Stromal cell of bone marrow (primary cell): ENCODE data around the gene ATP13A3.
A peak's percentile ranks its signal among the peaks of the same experiment; 100 is the strongest.
"Not testable (repeated sequence)": the region's sequence is repeated elsewhere in the genome, so short reads cannot be mapped to it uniquely, and the experiment has no call there.

Experiments
- DNase-seq: peaks from one replicate; pipeline ENCODE4 v3.0.0-alpha.2; 2012; ENCODE audit warnings: low read depth

The ATP13A3 gene

GRCh38 chr3:194499516-194499915 is 12.7 kb upstream of the ATP13A3 start:
- not testable (repeated sequence) for DNase-seq

- DNase-seq = no peak
Observed at GRCh38 chr3:194497799-194498575, 11.2 kb upstream of the ATP13A3 start.

DNA sequence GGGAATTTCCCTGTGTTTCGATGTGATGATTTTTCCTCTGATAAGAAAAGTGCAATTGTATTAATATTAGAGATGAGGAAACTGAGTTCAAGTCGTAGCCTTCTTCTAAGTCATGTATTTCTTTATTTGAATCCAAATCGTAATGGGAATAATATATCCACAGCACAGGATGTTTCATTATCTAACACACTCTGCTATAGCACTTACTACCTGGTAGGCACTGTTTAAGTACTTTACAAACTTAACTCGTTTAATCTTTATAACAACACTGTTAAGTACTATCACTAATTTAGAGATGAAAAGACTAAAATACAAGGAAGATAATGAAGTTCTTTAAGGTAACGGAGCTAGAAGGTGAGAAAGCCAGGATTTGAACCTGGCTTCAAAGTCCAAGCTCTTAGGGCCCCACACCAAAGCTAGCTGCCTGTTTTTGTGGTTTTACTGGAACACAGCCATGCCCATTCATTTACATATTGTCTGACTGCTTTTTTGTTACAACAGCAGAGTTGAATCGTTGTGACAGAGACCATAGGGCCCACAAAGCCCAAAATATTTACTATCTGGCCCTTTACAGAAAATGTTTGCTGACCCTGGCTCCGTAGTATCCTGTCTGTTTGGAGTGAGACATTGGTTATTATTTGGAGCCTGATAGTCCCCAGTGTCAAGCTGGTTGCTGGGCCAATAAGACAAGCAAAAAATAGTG is 9.6 kb upstream of the ATP13A3 start:
- DNase-seq = no peak

- DNase-seq = no peak
Observed at GRCh38 chr3:194494951-194495374, 8.2 kb upstream of the ATP13A3 start.

DNA sequence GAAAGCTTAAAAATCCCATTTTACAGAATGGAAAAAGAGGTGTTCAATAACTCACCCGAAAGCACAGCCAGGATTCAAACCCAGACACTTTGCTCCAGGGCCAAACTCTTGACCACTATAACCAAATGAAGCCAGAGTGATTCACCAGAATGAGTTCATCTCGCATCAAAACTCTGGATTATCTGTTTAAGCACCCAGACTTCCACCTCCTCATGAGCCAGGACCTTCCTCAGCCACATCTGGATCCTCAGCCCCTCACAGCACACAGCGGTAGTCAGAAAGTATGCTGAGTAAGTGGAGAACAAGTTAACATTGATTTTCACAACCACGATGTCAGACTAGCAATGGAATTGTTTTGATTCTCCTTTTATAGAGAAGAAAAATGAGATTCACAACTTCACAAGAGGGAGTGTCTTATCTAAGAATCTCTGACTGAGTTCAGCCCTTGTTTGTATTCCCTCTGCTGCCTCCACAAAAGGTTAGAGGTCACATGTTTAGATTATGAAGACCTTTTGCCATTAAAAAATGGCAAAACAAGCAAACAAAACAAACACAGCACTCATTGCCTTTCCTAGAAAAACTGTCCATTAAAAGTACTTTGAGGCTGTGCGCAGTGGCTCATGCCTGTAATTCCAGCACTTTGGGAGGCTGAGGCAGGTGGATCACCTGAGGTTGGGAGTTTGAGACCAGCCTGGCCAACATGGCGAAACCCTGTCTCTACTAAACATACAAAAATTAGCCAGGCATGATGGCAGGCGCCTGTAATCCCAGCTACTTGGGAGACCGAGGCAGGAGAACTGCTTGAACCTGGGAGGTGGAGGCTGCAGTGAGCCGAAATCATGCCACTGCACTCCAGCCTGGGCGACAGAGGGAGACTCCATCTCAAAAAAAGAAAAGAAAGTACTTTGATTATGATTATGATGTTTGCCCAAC is 7.5 kb upstream of the ATP13A3 start:
- peak; percentile 73 for DNase-seq

- no peak for DNase-seq
Observed at GRCh38 chr3:194492001-194492400, 5.2 kb upstream of the ATP13A3 start.

GRCh38 chr3:194489736-194490612 is 3.2 kb upstream of the ATP13A3 start:
- DNase-seq = no peak

DNA sequence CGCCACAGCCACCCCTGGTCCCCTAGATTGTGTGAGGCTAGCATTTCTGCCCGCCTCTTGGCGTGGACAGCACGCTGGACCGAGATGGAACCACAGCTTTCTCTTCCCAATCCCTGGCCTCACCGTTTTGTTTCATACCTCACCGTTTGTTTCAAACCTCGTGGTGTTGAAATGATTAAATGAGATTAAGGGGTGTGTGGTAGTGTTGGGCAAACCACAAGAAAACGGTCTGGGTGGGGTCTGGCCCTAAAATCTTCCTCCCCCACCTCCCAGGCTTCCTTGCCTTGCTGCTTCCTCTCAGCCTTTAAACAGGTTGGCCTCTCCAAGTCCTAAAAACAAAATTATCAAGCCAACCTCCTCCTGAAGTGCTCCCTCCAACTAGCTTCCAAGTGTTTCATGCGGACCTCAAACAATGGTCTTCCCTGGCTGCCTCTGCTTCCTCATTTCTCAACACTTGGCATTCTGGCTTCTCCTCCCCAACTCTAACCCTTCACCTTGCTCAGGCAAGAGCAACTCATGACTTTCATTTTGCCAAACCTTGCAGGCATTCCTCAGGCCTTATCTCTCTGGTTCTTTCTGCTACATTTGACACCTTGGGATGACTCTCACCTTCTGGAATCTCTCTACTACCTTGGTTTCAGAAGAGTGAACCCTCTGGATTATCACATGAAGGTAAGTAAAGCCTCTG is 1.4 kb upstream of the ATP13A3 start:
- no peak for DNase-seq

DNA sequence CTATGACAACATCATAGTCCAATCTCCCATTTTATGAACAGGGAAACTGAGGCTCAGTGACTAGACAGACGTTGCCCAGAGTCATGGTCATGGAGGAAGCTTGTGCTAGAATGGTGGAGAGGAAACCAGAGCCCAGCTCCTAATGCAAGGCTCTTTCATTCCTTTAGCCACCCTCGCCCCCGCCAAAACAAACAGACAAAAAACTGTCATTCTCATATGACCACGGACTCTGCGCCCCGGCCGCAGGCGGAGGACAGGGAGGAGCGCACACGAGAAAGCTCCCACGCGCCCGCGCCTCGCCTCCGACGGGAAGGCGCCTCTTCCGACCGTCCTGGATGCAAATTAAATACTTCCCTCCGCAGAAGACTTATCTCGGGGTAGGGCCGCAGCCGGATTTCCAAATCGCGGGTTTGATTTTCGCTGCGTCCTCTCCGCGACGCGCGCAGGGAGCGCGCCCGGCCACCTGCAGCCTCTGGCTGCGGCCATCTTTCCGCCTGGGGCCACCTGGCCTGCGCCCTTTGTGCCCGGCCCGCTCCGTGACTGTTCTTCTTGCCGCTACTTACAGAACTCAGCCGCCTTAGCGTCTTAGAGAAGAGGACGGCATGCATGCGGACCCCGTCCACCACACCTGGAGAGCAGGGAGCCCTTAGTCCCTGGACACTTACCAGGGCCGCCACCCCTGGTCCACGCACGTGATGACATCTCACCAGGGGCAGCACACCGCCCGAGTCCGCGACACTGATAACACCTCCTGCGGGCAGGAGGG is 670 bp upstream of the ATP13A3 start:
- DNase-seq = no peak

- DNase-seq = no peak
Observed at GRCh38 chr3:194485881-194486539, 792 bp downstream of the ATP13A3 start.

DNA sequence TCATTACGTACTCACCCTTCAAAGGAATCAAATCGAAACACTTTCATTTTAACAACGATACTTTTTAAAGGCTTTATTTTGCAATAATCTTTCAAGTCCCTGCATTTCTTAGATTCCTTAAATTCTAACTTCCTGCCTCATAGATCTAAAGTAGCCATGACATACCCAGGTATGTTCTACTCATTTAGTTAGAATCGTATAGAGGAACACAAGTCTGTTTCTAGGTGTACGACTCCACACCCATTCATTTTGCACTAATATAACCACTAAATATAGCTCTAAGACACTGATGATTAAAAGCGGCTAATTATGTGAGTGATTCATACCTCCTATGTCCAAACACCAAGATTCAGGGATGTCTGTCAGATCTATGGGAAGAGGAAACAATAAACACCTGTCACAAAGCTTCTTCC is 1.3 kb downstream of the ATP13A3 start:
- no peak for DNase-seq

DNA sequence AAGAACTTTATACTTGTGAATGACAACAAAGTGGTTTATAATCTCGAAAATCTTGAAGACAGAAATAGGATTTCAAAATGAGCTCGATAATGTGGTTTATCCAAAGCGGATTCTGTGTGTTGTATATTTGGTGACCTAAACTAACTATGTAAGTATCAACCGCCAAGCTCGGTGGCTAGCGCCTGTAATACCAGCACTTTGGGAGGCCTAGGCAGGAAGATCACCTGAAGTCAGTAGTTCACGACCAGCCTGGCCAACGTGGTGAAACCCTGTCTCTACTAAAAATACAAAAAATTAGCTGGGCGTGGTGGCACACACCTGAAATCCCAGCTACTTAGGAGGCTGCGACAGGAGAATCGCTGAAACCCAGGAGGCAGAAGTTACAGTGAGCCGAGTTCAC is 2.2 kb downstream of the ATP13A3 start:
- no peak for DNase-seq

- DNase-seq = no peak
Observed at GRCh38 chr3:194483850-194484249, 3.0 kb downstream of the ATP13A3 start.

- not testable (repeated sequence) for DNase-seq
Observed at GRCh38 chr3:194482830-194483229, 4.0 kb downstream of the ATP13A3 start.

DNA sequence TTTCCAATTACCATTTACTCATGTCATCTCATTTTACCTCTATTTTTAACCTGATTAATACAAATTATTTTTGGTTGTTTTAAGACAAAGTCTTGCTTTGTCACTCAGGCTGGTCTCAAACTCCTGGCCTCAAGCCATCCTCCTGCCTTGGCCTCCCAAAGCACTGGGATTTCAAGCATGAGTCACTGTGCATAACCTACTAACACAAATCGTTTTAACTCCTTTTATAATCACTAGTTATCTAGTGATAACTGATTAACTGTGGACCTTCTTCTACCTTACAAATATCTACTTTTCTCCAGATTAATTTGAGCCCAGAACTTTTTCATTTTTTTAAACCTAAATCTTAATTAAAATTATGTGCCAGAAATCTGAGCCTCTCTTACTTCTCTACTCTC is 4.6 kb downstream of the ATP13A3 start:
- DNase-seq = no peak

DNA sequence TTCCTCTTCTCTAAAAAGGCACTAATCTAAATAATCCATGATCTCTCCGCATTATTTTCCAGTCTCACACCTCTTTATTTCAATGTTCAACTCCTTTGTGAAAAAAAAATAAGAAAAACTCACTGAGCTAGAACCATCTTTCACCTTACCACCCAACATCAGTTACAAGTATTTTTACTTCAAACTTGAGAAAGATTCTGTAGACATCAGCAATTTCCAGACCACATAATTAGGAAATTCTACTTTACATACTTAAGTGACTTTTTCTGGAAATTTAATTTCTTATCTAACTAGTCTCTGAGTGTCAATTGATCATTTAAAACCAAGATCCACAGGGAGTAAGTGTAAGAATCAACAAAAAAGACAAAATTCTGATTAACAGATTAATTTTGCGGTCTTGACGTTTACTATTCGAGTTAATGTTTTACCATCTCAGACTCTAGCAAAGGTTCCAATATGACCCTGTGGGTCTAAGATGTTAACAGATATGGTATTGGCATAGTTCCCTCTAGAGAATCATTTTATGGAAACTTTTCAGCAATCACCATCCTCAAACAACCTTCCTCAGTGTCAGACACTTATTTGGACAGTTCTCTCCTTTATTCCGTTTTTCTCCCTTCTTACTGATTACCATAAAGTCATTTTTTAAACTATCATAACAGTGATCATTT is 5.1 kb downstream of the ATP13A3 start:
- DNase-seq = no peak

- DNase-seq = peak; percentile 54
Observed at GRCh38 chr3:194481103-194481502, 5.7 kb downstream of the ATP13A3 start.

GRCh38 chr3:194476784-194477183 is 10.0 kb downstream of the ATP13A3 start:
- DNase-seq = no peak

DNA sequence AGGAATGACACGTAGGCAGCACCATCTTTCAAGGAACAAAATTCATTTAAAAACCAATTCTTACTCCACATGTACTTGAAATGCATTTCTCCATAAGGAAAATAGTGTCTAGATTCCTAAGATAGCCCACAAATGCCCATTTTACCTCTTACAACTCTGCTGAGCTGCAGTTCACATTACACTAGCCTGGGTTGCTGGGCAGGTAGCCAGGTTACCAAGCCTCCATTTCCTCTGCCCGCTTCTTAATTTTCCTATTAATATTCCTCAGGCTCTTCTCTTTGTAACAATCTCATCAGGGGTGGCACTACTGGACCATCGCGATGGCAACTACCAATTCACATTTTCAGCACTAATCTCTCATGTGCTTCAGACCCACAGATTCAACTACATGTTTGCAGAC is 10.8 kb downstream of the ATP13A3 start:
- no peak for DNase-seq
